ENCODE data around the gene GPR82.

DNA sequence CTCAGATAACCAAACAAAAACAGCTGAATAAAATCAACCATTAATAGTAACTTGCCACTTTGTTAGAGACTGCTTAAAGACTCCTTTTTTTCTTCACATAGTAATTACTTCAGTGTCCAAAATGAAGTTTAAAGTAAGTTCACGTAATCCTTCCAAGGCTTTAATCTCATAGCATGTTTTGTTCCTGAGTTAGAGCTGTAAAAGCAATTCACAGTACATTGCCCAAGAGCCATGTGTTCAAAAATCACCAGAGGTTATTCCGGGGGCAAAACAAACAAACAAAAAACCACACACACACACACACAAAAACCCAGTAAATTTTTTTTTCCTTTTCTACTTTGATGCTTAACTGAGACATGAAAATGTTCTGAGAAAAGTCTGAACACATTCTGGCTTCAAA is 6.1 kb downstream of the GPR82 start:
- no peak for TF ChIP-seq ARNTL (CRISPR knock-in tag; IDR thresholded peaks at IDR 0.05; ENCODE audit: borderline replicate concordance, low read depth)
- no peak for TF ChIP-seq TCF4 (CRISPR knock-in tag; IDR thresholded peaks at IDR 0.05; ENCODE audit: borderline replicate concordance)
- no peak for TF ChIP-seq ZC3H10 (CRISPR knock-in tag; IDR thresholded peaks at IDR 0.05)
- TF ChIP-seq, protein P1, sequence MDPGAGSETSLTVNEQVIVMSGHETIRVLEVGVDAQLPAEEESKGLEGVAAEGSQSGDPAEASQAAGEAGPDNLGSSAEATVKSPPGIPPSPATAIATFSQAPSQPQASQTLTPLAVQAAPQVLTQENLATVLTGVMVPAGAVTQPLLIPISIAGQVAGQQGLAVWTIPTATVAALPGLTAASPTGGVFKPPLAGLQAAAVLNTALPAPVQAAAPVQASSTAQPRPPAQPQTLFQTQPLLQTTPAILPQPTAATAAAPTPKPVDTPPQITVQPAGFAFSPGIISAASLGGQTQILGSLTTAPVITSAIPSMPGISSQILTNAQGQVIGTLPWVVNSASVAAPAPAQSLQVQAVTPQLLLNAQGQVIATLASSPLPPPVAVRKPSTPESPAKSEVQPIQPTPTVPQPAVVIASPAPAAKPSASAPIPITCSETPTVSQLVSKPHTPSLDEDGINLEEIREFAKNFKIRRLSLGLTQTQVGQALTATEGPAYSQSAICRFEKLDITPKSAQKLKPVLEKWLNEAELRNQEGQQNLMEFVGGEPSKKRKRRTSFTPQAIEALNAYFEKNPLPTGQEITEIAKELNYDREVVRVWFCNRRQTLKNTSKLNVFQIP (CRISPR knock-in tag; IDR thresholded peaks at IDR 0.05; ENCODE audit: borderline replicate concordance, low read depth) = no peak
- TF ChIP-seq, protein P2, sequence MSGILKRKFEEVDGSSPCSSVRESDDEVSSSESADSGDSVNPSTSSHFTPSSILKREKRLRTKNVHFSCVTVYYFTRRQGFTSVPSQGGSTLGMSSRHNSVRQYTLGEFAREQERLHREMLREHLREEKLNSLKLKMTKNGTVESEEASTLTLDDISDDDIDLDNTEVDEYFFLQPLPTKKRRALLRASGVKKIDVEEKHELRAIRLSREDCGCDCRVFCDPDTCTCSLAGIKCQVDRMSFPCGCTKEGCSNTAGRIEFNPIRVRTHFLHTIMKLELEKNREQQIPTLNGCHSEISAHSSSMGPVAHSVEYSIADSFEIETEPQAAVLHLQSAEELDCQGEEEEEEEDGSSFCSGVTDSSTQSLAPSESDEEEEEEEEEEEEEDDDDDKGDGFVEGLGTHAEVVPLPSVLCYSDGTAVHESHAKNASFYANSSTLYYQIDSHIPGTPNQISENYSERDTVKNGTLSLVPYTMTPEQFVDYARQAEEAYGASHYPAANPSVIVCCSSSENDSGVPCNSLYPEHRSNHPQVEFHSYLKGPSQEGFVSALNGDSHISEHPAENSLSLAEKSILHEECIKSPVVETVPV (CRISPR knock-in tag; IDR thresholded peaks at IDR 0.05) = no peak
- TF ChIP-seq, protein P3, sequence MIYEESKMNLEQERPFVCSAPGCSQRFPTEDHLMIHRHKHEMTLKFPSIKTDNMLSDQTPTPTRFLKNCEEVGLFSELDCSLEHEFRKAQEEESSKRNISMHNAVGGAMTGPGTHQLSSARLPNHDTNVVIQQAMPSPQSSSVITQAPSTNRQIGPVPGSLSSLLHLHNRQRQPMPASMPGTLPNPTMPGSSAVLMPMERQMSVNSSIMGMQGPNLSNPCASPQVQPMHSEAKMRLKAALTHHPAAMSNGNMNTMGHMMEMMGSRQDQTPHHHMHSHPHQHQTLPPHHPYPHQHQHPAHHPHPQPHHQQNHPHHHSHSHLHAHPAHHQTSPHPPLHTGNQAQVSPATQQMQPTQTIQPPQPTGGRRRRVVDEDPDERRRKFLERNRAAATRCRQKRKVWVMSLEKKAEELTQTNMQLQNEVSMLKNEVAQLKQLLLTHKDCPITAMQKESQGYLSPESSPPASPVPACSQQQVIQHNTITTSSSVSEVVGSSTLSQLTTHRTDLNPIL (CRISPR knock-in tag; IDR thresholded peaks at IDR 0.05; ENCODE audit: low read depth) = no peak
- TF ChIP-seq ZNF565 (CRISPR knock-in tag; conservative IDR thresholded peaks at IDR 0.05; ENCODE audit: low read depth) = no peak
- TF ChIP-seq, protein P4, sequence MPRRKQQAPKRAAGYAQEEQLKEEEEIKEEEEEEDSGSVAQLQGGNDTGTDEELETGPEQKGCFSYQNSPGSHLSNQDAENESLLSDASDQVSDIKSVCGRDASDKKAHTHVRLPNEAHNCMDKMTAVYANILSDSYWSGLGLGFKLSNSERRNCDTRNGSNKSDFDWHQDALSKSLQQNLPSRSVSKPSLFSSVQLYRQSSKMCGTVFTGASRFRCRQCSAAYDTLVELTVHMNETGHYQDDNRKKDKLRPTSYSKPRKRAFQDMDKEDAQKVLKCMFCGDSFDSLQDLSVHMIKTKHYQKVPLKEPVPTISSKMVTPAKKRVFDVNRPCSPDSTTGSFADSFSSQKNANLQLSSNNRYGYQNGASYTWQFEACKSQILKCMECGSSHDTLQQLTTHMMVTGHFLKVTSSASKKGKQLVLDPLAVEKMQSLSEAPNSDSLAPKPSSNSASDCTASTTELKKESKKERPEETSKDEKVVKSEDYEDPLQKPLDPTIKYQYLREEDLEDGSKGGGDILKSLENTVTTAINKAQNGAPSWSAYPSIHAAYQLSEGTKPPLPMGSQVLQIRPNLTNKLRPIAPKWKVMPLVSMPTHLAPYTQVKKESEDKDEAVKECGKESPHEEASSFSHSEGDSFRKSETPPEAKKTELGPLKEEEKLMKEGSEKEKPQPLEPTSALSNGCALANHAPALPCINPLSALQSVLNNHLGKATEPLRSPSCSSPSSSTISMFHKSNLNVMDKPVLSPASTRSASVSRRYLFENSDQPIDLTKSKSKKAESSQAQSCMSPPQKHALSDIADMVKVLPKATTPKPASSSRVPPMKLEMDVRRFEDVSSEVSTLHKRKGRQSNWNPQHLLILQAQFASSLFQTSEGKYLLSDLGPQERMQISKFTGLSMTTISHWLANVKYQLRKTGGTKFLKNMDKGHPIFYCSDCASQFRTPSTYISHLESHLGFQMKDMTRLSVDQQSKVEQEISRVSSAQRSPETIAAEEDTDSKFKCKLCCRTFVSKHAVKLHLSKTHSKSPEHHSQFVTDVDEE (CRISPR knock-in tag; IDR thresholded peaks at IDR 0.05) = no peak
- no peak for TF ChIP-seq BACH2 (CRISPR knock-in tag; IDR thresholded peaks at IDR 0.05; ENCODE audit: borderline replicate concordance)
- TF ChIP-seq CSDC2 (CRISPR knock-in tag; IDR thresholded peaks at IDR 0.05) = no peak
- no peak for TF ChIP-seq PPARA (CRISPR knock-in tag; IDR thresholded peaks at IDR 0.05; ENCODE audit: borderline replicate concordance)

All from SK-N-SH treated with all-trans-retinoic acid at 6 μM for 48 hours (cell line).